GM18519 (cell line): Measurements from ENCODE around the gene QDPR.
"Not testable (repeated sequence)": the region's sequence is repeated elsewhere in the genome, so short reads cannot be mapped to it uniquely, and the experiment has no call there.

ENCODE experiments used
- ATAC-seq: cut with Tn5 transposase; IDR thresholded peaks from one replicate; pipeline ENCODE4 v1.9.1; 2021; ENCODE audit warnings: mild to moderate bottlenecking, moderate library complexity; ENCODE audit not compliant: unreplicated experiment, low FRiP score

The QDPR gene

GRCh38 chr4:17442477-17442876, 69.4 kb downstream of the QDPR start:
- ATAC-seq = not testable (repeated sequence)

GRCh38 chr4:17437396-17437795, 74.5 kb downstream of the QDPR start:
- no peak for ATAC-seq

GRCh38 chr4:17436750-17437090, 75.2 kb downstream of the QDPR start:
- no peak for ATAC-seq
